ENCODE measurements around the gene ASXL1.
"Not testable (repeated sequence)": the region's sequence is repeated elsewhere in the genome, so short reads cannot be mapped to it uniquely, and the experiment has no call there.

ASXL1 gene

DNA sequence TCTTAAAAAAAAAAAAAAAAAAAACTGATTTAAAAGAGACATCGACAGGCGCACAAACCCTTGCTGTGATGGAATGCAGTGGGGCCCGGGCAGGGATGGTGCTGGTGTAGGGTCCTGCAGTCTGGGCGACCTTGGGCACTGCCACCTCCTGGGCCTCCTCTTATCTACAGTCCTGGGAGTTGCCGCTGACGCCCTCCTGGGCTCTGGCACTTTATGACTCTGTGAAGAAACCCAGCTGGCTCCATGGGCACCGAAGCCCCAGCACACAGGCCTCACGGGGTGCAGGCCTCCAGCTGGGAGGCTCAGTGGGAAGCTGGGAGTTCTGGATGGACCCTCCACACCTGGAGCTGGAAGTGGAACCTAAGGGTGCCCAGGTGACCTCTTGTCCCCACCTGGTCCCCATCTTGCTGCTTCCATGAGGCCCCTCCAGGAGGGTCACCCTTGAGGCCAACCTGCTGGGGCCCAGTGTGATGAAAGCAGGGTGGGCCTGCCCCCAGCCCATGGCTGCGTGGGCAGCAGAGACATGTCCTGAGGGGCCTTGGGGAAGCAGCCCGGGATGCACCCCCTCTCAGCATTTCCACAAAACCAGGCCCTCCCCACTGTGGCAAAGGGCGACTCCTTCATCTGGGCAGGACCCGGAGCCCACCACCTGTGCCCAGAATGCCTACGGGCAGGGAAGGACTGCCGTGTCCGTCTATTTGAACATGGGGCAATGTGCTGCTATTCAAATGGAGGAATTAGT is 104.9 kb downstream of the ASXL1 start:
- H3K27ac ChIP-seq, result no peak overlapping the region
- DNase-seq, result no peak
- no peak overlapping the region for H3K4me3 ChIP-seq
- peaks cover 0 to 36% (median 0%) of the 10 kb centered on the region in 4 donors for H3K4me1 ChIP-seq
- TF ChIP-seq, protein P1, sequence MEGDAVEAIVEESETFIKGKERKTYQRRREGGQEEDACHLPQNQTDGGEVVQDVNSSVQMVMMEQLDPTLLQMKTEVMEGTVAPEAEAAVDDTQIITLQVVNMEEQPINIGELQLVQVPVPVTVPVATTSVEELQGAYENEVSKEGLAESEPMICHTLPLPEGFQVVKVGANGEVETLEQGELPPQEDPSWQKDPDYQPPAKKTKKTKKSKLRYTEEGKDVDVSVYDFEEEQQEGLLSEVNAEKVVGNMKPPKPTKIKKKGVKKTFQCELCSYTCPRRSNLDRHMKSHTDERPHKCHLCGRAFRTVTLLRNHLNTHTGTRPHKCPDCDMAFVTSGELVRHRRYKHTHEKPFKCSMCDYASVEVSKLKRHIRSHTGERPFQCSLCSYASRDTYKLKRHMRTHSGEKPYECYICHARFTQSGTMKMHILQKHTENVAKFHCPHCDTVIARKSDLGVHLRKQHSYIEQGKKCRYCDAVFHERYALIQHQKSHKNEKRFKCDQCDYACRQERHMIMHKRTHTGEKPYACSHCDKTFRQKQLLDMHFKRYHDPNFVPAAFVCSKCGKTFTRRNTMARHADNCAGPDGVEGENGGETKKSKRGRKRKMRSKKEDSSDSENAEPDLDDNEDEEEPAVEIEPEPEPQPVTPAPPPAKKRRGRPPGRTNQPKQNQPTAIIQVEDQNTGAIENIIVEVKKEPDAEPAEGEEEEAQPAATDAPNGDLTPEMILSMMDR (IDR thresholded peaks at IDR 0.05), result no peak
- no peaks in the 10 kb centered on the region for H3K27me3 ChIP-seq
- intact Hi-C loops (cut with DNase I; ENCODE audit: low total_unique reads), result no loop called here
- H3K36me3 ChIP-seq, result no peaks in the 10 kb centered on the region
- H3K9me3 ChIP-seq, result no peaks in the 10 kb centered on the region

DNA sequence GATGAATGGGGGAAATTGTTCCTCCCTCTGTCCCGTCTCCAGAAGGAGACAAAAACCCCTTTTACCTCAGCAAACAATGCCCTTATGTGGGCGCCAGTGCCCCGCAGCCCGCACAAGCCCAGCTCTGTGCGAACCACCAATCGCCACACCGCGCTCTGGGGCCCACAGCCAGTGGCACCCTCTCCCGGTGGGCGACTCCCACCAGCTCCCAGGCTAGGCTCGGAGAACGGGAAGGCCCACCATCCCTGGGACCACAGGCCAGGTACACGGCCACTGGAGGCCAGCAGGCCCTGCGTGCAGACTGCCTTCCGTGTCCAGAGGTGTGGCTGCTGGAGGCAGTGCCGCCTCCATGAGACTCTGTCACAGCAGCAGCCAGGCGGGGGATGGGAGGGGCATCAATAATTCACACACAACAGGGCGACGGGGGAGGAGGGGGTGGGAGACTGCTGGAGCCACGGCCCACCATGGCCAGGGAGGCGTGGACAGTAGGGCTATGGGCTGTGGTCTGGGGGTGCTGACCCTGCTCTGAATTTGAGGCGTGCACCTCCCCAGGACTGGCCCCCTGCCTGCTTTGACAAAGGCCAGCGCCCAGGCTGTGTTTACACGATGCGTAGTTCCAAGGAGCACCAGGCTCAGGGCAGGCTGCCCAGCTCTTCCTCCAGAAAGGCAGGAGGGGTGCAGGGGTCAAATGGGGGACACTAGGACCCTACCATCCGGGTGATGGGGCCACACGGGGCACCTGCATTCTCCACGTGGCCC is 105.7 kb downstream of the ASXL1 start:
- Histone ChIP-seq H3K27me3 (no peaks in the 10 kb centered on the region), H3K4me3 (no peak overlapping the region), H3K9me3 (no peaks in the 10 kb centered on the region), H3K4me1 (peaks cover 0 to 35% (median 0%) of the 10 kb centered on the region in 4 donors), H3K27ac (no peak overlapping the region), H3K36me3 (no peaks in the 10 kb centered on the region)
- DNase-seq, result no peak
- intact Hi-C loops (cut with DNase I; ENCODE audit: low total_unique reads), result no loop called here
- TF ChIP-seq, protein P1 (IDR thresholded peaks at IDR 0.05), result no peak

GRCh38 chr20:32464401-32465091 is 106.4 kb downstream of the ASXL1 start:
- intact Hi-C loops (cut with DNase I; ENCODE audit: low total_unique reads), result no loop called here
- DNase-seq, result no peak
- no peak overlapping the region for H3K27ac ChIP-seq

DNA sequence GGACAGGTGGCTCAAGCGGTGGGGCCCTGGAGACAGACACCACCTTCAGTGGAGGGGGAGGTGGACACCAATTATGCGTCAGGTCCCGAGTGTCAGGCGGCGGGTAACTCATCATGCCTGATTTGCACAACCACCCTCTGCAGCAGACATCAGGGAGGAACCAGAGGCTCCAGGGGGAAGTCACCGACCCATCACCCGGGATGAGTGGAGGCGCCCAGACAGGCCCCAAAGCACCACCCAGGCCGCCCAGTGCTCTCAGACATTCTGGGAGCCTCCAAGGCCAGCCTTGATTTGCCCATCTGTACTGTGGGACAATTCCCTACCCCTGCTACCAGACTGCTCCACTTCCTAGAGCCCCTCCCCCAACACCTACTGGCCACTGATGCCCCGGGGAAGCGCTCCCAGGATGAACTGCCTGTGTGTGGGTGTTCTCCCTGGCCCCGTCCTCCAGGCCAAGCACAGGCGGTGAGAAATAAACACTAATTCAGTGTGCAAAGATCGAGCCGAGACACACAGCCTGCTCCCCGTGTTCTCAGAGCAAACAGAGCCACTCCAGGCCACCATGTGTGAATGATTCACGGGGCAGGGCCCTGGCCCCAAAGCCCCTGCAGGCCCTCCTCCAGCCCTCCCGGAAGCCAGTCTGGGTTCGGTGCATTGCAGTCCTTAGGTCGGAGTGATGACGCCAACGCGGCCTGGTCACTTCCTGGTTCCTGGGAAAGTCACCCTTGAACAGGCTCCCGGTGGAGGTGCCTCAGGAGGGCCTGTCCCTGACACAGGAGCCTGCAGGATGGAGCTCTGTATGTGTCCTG is 107.2 kb downstream of the ASXL1 start:
- no peaks in the 10 kb centered on the region for H3K9me3 ChIP-seq
- intact Hi-C loops (cut with DNase I; ENCODE audit: low total_unique reads), result no loop called here
- no peaks in the 10 kb centered on the region for H3K27me3 ChIP-seq
- no peak overlapping the region for H3K4me3 ChIP-seq
- H3K36me3 ChIP-seq, result no peaks in the 10 kb centered on the region
- H3K4me1 ChIP-seq, result peaks cover 0 to 35% (median 0%) of the 10 kb centered on the region in 4 donors
- no peak for DNase-seq
- TF ChIP-seq, protein P1 (IDR thresholded peaks at IDR 0.05), result no peak
- no peak overlapping the region for H3K27ac ChIP-seq

More at GRCh38 chr20:32464401-32465091, 106.4 kb downstream of the ASXL1 start:
- Histone ChIP-seq H3K4me3 (no peak overlapping the region), H3K27me3 (no peaks in the 10 kb centered on the region), H3K9me3 (no peaks in the 10 kb centered on the region), H3K4me1 (peaks cover 0 to 35% (median 0%) of the 10 kb centered on the region in 4 donors), H3K36me3 (no peaks in the 10 kb centered on the region)
- TF ChIP-seq, protein P1 (IDR thresholded peaks at IDR 0.05), result no peak

DNA sequence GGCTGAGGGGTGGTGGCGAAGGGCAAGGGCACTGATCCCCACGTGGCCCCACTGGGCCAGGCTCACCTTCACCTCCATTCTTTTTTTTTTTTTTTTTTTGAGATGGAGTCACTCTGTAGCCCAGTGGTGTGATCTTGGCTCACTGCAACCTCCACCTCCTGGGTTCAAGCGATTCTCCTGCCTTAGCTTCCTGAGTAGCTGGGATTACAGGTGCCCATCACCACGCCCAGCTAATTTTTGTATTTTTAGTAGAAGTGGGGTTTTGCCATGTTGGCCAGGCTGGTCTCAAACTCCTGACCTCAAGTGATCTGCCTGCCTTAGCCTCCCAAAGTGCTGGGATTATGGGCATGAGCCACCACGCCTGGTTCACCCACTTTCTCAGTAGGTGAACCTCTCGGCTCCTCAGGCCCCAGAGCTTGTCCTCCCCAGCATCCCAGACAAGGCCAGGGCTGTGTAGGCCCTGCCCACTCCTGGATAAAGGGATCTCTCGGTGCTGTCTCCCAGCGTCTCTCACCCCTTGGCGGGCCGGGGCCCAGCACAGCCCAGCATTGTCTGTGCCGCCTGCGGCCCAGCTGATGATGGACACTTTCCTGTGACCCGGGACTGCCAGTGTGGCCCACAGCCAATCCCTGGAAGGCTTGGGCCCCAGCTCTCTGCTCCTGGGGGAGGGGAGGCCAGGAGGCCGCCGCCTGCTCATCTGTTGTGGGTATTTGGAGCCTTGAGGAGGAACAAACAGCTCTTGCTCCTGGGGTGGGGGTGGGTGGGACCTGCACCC is 108.0 kb downstream of the ASXL1 start:
- H3K27ac ChIP-seq; H3K27me3 ChIP-seq; H3K4me3 ChIP-seq; DNase-seq; intact Hi-C loops (cut with DNase I; ENCODE audit: low total_unique reads); H3K9me3 ChIP-seq; H3K36me3 ChIP-seq: not testable (repeated sequence)
- peaks cover 0 to 35% (median 0%) of the 10 kb centered on the region in 4 donors for H3K4me1 ChIP-seq

All from tibial artery (tissue), 4 donors.